Measurements from ENCODE around the gene DMD. TPM values are rescaled to one million over a fixed set of nuclear protein-coding genes. Genes with fewer than 3 reads are reported as not detected.

The DMD gene
- total RNA-seq, 2 donors from 2014 or later, result 19.6 to 24.9 TPM

GRCh38 chrX:32447640-32448039, 763.7 kb downstream of the DMD start:
- DNase-seq, result no peak
- Histone ChIP-seq H3K9me3 (ENCODE audit: control insufficient read depth, low read length) (no peaks in the 10 kb centered on the region), H3K9ac (ENCODE audit: extremely low read depth, low read length, poor library complexity, severe bottlenecking) (no peak overlapping the region), H3K4me1 (ENCODE audit: control insufficient read depth, insufficient read depth, low read length) (no peaks in the 10 kb centered on the region), H3K27ac (ENCODE audit: low read depth, low read length) (no peak overlapping the region), H3K36me3 (ENCODE audit: control insufficient read depth, insufficient read depth, low read length) (no peaks in the 10 kb centered on the region), H3K27me3 (ENCODE audit: control insufficient read depth, insufficient read depth, low read length, poor library complexity, severe bottlenecking) (peaks cover 8% of the 10 kb centered on the region), H3K4me3 (ENCODE audit: low read length) (no peak overlapping the region)
- Mint-ChIP-seq H3K9me3 (no peaks in the 10 kb centered on the region), H3K4me1 (no peaks in the 10 kb centered on the region), H3K27me3 (ENCODE audit: insufficient read depth) (no peaks in the 10 kb centered on the region), H3K4me3 (no peak overlapping the region), H3K36me3 (ENCODE audit: low read depth) (no peaks in the 10 kb centered on the region), H3K27ac (no peak overlapping the region)
- TF ChIP-seq CTCF (conservative IDR thresholded peaks at IDR 0.05), result no peak
- WGBS, 2 experiments (ENCODE audit: insufficient coverage in 1 of 2, insufficient read length in 1 of 2), result no CpG with 5 or more reads among the region's 1 CpG

- no peak for TF ChIP-seq CTCF (conservative IDR thresholded peaks at IDR 0.05)
- H3K9me3 ChIP-seq (ENCODE audit: control insufficient read depth, low read length), result no peaks in the 10 kb centered on the region
- 95% methylated on average over 2 of the region's 2 CpGs; no CpG with 5 or more reads in 1 of the 2 experiments for WGBS, 2 experiments (ENCODE audit: insufficient coverage in 1 of 2, insufficient read length in 1 of 2)
- H3K9ac ChIP-seq (ENCODE audit: extremely low read depth, low read length, poor library complexity, severe bottlenecking), result no peak overlapping the region
- H3K4me3 ChIP-seq (ENCODE audit: low read length), result no peak overlapping the region
- Mint-ChIP-seq H3K9me3 (no peaks in the 10 kb centered on the region), H3K4me3 (no peak overlapping the region), H3K27ac (no peak overlapping the region), H3K27me3 (ENCODE audit: insufficient read depth) (no peaks in the 10 kb centered on the region), H3K4me1 (no peaks in the 10 kb centered on the region), H3K36me3 (ENCODE audit: low read depth) (no peaks in the 10 kb centered on the region)
- H3K27me3 ChIP-seq (ENCODE audit: control insufficient read depth, insufficient read depth, low read length, poor library complexity, severe bottlenecking), result no peaks in the 10 kb centered on the region
- DNase-seq, result no peak
- no peaks in the 10 kb centered on the region for H3K36me3 ChIP-seq (ENCODE audit: control insufficient read depth, insufficient read depth, low read length)
- no peak overlapping the region for H3K27ac ChIP-seq (ENCODE audit: low read depth, low read length)
- no peaks in the 10 kb centered on the region for H3K4me1 ChIP-seq (ENCODE audit: control insufficient read depth, insufficient read depth, low read length)
Measured at GRCh38 chrX:32443841-32444240, 767.5 kb downstream of the DMD start.

GRCh38 chrX:32421266-32421665, 790.1 kb downstream of the DMD start:
- 96% methylated on average over 3 of the region's 3 CpGs; no CpG with 5 or more reads in 1 of the 2 experiments for WGBS, 2 experiments (ENCODE audit: insufficient coverage in 1 of 2, insufficient read length in 1 of 2)
- Histone ChIP-seq H3K27me3 (ENCODE audit: control insufficient read depth, insufficient read depth, low read length, poor library complexity, severe bottlenecking) (no peaks in the 10 kb centered on the region), H3K4me1 (ENCODE audit: control insufficient read depth, insufficient read depth, low read length) (no peaks in the 10 kb centered on the region), H3K36me3 (ENCODE audit: control insufficient read depth, insufficient read depth, low read length) (no peaks in the 10 kb centered on the region), H3K9me3 (ENCODE audit: control insufficient read depth, low read length) (no peaks in the 10 kb centered on the region), H3K4me3 (ENCODE audit: low read length) (no peak overlapping the region), H3K27ac (ENCODE audit: low read depth, low read length) (no peak overlapping the region), H3K9ac (ENCODE audit: extremely low read depth, low read length, poor library complexity, severe bottlenecking) (no peak overlapping the region)
- Mint-ChIP-seq H3K4me3 (no peak overlapping the region), H3K4me1 (no peaks in the 10 kb centered on the region), H3K27ac (no peak overlapping the region), H3K27me3 (ENCODE audit: insufficient read depth) (no peaks in the 10 kb centered on the region), H3K36me3 (ENCODE audit: low read depth) (no peaks in the 10 kb centered on the region), H3K9me3 (no peaks in the 10 kb centered on the region)
- no peak for TF ChIP-seq CTCF (conservative IDR thresholded peaks at IDR 0.05)
- no peak for DNase-seq
